Measurements from ENCODE around the gene HS6ST3. TPM values are rescaled to one million over a fixed set of nuclear protein-coding genes. Genes with fewer than 3 reads are reported as not detected.

The HS6ST3 gene
- total RNA-seq, 1 experiment from 2014 or later, result 1.2 TPM

DNA sequence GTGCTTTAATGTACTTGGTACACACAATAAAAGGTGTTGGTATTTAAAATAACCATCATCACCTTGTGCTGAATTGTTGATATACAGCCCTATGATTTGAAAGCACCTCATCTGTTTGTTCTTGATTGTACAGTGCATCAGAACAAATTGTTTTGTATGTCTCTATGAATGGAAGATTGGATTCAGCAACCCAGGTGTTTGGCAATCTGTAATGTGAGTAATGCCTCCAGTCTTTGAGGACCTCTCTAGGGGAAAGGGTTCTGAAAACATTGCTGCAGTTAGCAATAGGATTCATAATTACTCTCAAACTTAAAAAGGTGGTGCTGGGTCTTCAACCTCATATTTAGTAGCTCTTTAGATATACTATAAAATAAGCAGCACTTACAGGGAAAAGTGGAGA, 562.6 kb downstream of the HS6ST3 start:
- no peak for TF ChIP-seq TEAD4 (CRISPR knock-in tag; IDR thresholded peaks at IDR 0.05)
- TF ChIP-seq, protein P1, sequence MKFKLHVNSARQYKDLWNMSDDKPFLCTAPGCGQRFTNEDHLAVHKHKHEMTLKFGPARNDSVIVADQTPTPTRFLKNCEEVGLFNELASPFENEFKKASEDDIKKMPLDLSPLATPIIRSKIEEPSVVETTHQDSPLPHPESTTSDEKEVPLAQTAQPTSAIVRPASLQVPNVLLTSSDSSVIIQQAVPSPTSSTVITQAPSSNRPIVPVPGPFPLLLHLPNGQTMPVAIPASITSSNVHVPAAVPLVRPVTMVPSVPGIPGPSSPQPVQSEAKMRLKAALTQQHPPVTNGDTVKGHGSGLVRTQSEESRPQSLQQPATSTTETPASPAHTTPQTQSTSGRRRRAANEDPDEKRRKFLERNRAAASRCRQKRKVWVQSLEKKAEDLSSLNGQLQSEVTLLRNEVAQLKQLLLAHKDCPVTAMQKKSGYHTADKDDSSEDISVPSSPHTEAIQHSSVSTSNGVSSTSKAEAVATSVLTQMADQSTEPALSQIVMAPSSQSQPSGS (CRISPR knock-in tag; IDR thresholded peaks at IDR 0.05; ENCODE audit: borderline replicate concordance, low read depth), result no peak
- no peak for TF ChIP-seq SMAD4 (CRISPR knock-in tag; IDR thresholded peaks at IDR 0.05)
- no peak for TF ChIP-seq TCF7 (CRISPR knock-in tag; IDR thresholded peaks at IDR 0.05; ENCODE audit: low read depth)
- TF ChIP-seq, protein P2, sequence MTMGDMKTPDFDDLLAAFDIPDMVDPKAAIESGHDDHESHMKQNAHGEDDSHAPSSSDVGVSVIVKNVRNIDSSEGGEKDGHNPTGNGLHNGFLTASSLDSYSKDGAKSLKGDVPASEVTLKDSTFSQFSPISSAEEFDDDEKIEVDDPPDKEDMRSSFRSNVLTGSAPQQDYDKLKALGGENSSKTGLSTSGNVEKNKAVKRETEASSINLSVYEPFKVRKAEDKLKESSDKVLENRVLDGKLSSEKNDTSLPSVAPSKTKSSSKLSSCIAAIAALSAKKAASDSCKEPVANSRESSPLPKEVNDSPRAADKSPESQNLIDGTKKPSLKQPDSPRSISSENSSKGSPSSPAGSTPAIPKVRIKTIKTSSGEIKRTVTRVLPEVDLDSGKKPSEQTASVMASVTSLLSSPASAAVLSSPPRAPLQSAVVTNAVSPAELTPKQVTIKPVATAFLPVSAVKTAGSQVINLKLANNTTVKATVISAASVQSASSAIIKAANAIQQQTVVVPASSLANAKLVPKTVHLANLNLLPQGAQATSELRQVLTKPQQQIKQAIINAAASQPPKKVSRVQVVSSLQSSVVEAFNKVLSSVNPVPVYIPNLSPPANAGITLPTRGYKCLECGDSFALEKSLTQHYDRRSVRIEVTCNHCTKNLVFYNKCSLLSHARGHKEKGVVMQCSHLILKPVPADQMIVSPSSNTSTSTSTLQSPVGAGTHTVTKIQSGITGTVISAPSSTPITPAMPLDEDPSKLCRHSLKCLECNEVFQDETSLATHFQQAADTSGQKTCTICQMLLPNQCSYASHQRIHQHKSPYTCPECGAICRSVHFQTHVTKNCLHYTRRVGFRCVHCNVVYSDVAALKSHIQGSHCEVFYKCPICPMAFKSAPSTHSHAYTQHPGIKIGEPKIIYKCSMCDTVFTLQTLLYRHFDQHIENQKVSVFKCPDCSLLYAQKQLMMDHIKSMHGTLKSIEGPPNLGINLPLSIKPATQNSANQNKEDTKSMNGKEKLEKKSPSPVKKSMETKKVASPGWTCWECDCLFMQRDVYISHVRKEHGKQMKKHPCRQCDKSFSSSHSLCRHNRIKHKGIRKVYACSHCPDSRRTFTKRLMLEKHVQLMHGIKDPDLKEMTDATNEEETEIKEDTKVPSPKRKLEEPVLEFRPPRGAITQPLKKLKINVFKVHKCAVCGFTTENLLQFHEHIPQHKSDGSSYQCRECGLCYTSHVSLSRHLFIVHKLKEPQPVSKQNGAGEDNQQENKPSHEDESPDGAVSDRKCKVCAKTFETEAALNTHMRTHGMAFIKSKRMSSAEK (CRISPR knock-in tag; IDR thresholded peaks at IDR 0.05; ENCODE audit: borderline replicate concordance), result no peak
- TF ChIP-seq, protein P3, sequence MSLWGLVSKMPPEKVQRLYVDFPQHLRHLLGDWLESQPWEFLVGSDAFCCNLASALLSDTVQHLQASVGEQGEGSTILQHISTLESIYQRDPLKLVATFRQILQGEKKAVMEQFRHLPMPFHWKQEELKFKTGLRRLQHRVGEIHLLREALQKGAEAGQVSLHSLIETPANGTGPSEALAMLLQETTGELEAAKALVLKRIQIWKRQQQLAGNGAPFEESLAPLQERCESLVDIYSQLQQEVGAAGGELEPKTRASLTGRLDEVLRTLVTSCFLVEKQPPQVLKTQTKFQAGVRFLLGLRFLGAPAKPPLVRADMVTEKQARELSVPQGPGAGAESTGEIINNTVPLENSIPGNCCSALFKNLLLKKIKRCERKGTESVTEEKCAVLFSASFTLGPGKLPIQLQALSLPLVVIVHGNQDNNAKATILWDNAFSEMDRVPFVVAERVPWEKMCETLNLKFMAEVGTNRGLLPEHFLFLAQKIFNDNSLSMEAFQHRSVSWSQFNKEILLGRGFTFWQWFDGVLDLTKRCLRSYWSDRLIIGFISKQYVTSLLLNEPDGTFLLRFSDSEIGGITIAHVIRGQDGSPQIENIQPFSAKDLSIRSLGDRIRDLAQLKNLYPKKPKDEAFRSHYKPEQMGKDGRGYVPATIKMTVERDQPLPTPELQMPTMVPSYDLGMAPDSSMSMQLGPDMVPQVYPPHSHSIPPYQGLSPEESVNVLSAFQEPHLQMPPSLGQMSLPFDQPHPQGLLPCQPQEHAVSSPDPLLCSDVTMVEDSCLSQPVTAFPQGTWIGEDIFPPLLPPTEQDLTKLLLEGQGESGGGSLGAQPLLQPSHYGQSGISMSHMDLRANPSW (CRISPR knock-in tag; conservative IDR thresholded peaks at IDR 0.05; ENCODE audit: low read depth), result no peak
- TF ChIP-seq, protein P4, sequence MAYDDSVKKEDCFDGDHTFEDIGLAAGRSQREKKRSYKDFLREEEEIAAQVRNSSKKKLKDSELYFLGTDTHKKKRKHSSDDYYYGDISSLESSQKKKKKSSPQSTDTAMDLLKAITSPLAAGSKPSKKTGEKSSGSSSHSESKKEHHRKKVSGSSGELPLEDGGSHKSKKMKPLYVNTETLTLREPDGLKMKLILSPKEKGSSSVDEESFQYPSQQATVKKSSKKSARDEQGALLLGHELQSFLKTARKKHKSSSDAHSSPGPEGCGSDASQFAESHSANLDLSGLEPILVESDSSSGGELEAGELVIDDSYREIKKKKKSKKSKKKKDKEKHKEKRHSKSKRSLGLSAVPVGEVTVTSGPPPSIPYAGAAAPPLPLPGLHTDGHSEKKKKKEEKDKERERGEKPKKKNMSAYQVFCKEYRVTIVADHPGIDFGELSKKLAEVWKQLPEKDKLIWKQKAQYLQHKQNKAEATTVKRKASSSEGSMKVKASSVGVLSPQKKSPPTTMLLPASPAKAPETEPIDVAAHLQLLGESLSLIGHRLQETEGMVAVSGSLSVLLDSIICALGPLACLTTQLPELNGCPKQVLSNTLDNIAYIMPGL (CRISPR knock-in tag; IDR thresholded peaks at IDR 0.05), result no peak
- no peak for DNase-seq (ENCODE audit: low spot score)
- Mint-ChIP-seq H3K36me3 (no peaks in the 10 kb centered on the region), H3K27me3 (ENCODE audit: low read depth) (no peaks in the 10 kb centered on the region), H3K4me1 (no peaks in the 10 kb centered on the region), H3K9me3 (no peaks in the 10 kb centered on the region), H3K4me3 (no peak overlapping the region), H3K27ac (no peak overlapping the region)
- ChIA-PET CTCF (no interaction called here), POLR2A (no interaction called here)
- no peak for ATAC-seq

DNA sequence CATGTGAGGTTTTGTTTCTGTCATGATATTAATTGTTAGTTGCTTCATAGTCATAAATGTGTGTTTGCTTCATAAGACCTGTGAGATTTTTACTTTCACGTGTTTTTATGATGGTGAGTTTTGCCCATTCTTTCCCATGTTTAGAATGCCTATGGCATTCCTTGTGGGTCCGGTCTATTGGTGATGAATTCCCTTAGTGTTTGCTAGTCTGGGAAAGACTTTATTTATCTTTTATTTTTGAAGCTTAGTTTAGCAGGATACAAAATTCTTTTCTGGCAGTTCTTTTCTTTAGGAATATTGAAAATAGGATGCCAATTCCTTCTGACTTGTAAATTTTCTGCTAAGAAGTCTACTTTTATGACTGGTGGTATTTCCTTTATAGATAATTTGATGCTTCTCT, 571.7 kb downstream of the HS6ST3 start:
- ChIA-PET CTCF (no interaction called here), POLR2A (no interaction called here)
- Mint-ChIP-seq H3K9me3 (peaks cover 27% of the 10 kb centered on the region), H3K27me3 (ENCODE audit: low read depth) (no peaks in the 10 kb centered on the region), H3K27ac (no peak overlapping the region), H3K36me3 (peaks cover 16% of the 10 kb centered on the region), H3K4me1 (peaks cover 2% of the 10 kb centered on the region; the same call in 1 of the 2 replicates), H3K4me3 (no peak overlapping the region)
- no peak for ATAC-seq
- no peak for DNase-seq (ENCODE audit: low spot score)
- TF ChIP-seq ESRRA (CRISPR knock-in tag; IDR thresholded peaks at IDR 0.05; ENCODE audit: borderline replicate concordance), result no peak
- TF ChIP-seq, protein P5, sequence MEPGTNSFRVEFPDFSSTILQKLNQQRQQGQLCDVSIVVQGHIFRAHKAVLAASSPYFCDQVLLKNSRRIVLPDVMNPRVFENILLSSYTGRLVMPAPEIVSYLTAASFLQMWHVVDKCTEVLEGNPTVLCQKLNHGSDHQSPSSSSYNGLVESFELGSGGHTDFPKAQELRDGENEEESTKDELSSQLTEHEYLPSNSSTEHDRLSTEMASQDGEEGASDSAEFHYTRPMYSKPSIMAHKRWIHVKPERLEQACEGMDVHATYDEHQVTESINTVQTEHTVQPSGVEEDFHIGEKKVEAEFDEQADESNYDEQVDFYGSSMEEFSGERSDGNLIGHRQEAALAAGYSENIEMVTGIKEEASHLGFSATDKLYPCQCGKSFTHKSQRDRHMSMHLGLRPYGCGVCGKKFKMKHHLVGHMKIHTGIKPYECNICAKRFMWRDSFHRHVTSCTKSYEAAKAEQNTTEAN (CRISPR knock-in tag; IDR thresholded peaks at IDR 0.05), result no peak
- TF ChIP-seq, protein P6, sequence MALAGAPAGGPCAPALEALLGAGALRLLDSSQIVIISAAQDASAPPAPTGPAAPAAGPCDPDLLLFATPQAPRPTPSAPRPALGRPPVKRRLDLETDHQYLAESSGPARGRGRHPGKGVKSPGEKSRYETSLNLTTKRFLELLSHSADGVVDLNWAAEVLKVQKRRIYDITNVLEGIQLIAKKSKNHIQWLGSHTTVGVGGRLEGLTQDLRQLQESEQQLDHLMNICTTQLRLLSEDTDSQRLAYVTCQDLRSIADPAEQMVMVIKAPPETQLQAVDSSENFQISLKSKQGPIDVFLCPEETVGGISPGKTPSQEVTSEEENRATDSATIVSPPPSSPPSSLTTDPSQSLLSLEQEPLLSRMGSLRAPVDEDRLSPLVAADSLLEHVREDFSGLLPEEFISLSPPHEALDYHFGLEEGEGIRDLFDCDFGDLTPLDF (CRISPR knock-in tag; IDR thresholded peaks at IDR 0.05), result no peak
- TF ChIP-seq, protein P7, sequence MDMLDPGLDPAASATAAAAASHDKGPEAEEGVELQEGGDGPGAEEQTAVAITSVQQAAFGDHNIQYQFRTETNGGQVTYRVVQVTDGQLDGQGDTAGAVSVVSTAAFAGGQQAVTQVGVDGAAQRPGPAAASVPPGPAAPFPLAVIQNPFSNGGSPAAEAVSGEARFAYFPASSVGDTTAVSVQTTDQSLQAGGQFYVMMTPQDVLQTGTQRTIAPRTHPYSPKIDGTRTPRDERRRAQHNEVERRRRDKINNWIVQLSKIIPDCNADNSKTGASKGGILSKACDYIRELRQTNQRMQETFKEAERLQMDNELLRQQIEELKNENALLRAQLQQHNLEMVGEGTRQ (CRISPR knock-in tag; IDR thresholded peaks at IDR 0.05), result no peak
- TF ChIP-seq ZNF396 (CRISPR knock-in tag; IDR thresholded peaks at IDR 0.05; ENCODE audit: borderline replicate concordance), result no peak
- no peak for TF ChIP-seq TCF7 (CRISPR knock-in tag; IDR thresholded peaks at IDR 0.05; ENCODE audit: low read depth)
- TF ChIP-seq FOXP1 (CRISPR knock-in tag; IDR thresholded peaks at IDR 0.05; ENCODE audit: borderline replicate concordance), result no peak
- no peak for TF ChIP-seq ZNF671 (CRISPR knock-in tag; IDR thresholded peaks at IDR 0.05)
- TF ChIP-seq IRF2 (CRISPR knock-in tag; IDR thresholded peaks at IDR 0.05; ENCODE audit: borderline replicate concordance, low read depth), result no peak
- TF ChIP-seq ZNF121 (CRISPR knock-in tag; IDR thresholded peaks at IDR 0.05), result no peak
- TF ChIP-seq, protein P8, sequence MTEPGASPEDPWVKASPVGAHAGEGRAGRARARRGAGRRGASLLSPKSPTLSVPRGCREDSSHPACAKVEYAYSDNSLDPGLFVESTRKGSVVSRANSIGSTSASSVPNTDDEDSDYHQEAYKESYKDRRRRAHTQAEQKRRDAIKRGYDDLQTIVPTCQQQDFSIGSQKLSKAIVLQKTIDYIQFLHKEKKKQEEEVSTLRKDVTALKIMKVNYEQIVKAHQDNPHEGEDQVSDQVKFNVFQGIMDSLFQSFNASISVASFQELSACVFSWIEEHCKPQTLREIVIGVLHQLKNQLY (CRISPR knock-in tag; IDR thresholded peaks at IDR 0.05), result no peak
- TF ChIP-seq, protein P9, sequence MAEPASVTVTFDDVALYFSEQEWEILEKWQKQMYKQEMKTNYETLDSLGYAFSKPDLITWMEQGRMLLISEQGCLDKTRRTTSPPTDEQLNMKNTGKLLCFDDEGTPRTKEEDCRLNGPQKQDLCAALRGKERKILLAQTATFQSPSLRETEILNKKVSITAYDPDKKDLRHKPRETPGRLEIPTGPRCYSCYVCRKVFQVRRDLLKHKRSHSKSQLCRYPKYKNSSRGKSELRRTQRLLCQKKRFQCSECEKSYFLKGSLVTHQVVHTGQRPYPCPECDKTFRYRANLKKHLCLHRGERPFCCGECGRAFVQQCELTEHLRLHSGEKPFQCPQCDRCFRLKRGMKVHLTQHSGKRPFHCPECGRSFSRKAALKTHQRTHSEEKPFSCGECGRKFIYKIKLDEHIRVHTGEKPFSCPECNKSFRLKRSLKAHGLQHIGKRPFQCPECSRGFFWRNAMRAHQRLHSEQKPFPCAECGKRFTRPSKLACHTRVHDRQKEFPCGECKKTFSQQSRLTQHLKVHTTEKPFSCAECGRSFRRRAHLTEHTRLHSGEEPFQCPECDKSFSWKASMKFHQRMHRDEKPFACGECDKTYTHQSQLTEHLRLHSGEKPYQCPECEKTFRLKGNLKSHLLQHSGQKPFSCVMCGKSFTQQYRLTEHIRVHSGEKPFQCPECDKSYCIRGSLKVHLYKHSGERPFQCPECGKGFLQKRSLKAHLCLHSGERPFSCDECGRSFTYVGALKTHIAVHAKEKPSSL (CRISPR knock-in tag; conservative IDR thresholded peaks at IDR 0.05), result no peak

All from WTC11 (cell line).